GM12891 (cell line): ENCODE results near the gene PIK3R2.

Experiments
- PAX5 ChIP-seq: IDR thresholded peaks from 2 replicates; pipeline ENCODE4 v1.6.1; 2011; ENCODE audit warnings: low read length, moderate library complexity, mild to moderate bottlenecking; ENCODE audit not compliant: insufficient read depth, severe bottlenecking
- POLR2A ChIP-seq: IDR thresholded peaks from 2 replicates; pipeline ENCODE4 v1.6.1; 2011; ENCODE audit warnings: low read depth, low read length, control low read depth
- POLR2AphosphoS5 ChIP-seq: IDR thresholded peaks from 2 replicates; pipeline ENCODE4 v1.6.1; 2011; ENCODE audit warnings: low read depth, low read length, control low read depth
- POU2F2 ChIP-seq: IDR thresholded peaks from 2 replicates; pipeline ENCODE4 v1.6.1; 2011; ENCODE audit warnings: low read depth, mild to moderate bottlenecking, control low read depth, low read length, moderate library complexity
- SPI1 ChIP-seq: IDR thresholded peaks from 2 replicates; pipeline ENCODE4 v1.6.1; 2011; ENCODE audit warnings: low read depth, low read length, control low read depth
- TAF1 ChIP-seq: IDR thresholded peaks from 2 replicates; pipeline ENCODE4 v1.6.1; 2011; ENCODE audit warnings: low read depth, low read length, control low read depth

DNA sequence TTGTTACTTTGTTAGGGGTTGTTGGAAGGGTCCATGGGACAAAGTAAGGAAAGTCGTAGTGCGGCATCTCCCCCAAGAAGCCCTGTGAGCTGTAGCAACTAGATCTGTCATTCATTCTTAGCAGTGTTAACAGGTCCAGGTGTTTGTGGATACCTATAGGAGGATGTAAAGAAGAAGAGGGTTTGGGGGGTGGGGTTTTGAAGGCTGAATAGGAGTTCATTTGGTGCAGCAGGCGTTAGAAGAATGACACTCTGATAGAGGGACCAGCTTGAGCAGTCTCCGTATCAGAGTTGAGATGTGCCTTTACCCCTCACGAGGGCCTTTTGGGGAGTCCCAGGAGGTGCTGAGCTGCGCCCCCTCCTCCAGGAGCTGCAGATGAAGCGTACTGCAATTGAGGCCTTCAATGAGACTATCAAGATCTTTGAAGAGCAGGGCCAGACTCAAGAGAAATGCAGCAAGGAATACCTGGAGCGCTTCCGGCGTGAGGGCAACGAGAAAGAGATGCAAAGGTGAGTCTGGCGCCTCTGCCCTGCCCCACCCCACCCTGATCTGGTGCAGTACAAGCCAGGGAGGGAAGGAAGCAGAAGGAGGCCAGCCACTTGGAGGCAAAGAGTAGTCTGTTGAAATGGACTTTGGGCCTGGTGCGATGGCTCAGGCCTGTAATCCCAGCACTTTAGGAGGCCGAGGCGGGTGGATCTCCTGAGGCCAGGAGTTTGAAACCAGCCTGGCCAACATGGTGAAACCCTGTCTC lies 13.0 kb downstream of the PIK3R2 start:
- TF ChIP-seq POLR2A: no peak
- TF ChIP-seq POLR2AphosphoS5: no peak
- TF ChIP-seq TAF1: no peak
- no peak for TF ChIP-seq SPI1
- no peak for TF ChIP-seq POU2F2
- no peak for TF ChIP-seq PAX5
